Measurements from ENCODE around the gene CIPC.

Gene CIPC

GRCh38 chr14:77055981-77056380 is 42.1 kb upstream of the CIPC start:
- Histone ChIP-seq H3K4me1 (ENCODE audit: control insufficient read depth in 1 of 2, insufficient read depth in 1 of 2, low read depth in 1 of 2, low read length in 1 of 2) (peaks cover 13 to 19% of the 10 kb centered on the region in 2 experiments), H3K36me3 (no peaks in the 10 kb centered on the region), H3K27me3 (no peaks in the 10 kb centered on the region), H3K9me3 (no peaks in the 10 kb centered on the region), H3K4me3 (ENCODE audit: low read depth in 1 of 2, low read length in 1 of 2) (no peak overlapping the region), H3K27ac (no peak overlapping the region)
- no peak for TF ChIP-seq CTCF (IDR thresholded peaks at IDR 0.05)

- H3K27ac ChIP-seq = no peak overlapping the region
- no peak for TF ChIP-seq CTCF (IDR thresholded peaks at IDR 0.05)
- H3K36me3 ChIP-seq = no peaks in the 10 kb centered on the region
Observed at GRCh38 chr14:77058117-77058516, 39.9 kb upstream of the CIPC start.

GRCh38 chr14:77058785-77059184 is 39.3 kb upstream of the CIPC start:
- H3K4me1 ChIP-seq (ENCODE audit: control insufficient read depth in 1 of 2, insufficient read depth in 1 of 2, low read depth in 1 of 2, low read length in 1 of 2) = peaks cover 13 to 14% of the 10 kb centered on the region in 2 experiments
- H3K27ac ChIP-seq = no peak overlapping the region
- no peak overlapping the region for H3K4me3 ChIP-seq (ENCODE audit: low read depth in 1 of 2, low read length in 1 of 2)

More at GRCh38 chr14:77058117-77058516, 39.9 kb upstream of the CIPC start:
- H3K4me3 ChIP-seq (ENCODE audit: low read depth in 1 of 2, low read length in 1 of 2) = no peak overlapping the region
- H3K4me1 ChIP-seq (ENCODE audit: control insufficient read depth in 1 of 2, insufficient read depth in 1 of 2, low read depth in 1 of 2, low read length in 1 of 2) = peaks cover 13 to 18% of the 10 kb centered on the region in 2 experiments
- H3K9me3 ChIP-seq = no peaks in the 10 kb centered on the region
- no peaks in the 10 kb centered on the region for H3K27me3 ChIP-seq

GRCh38 chr14:77059276-77059915 is 38.7 kb upstream of the CIPC start:
- Histone ChIP-seq H3K27ac (no peak overlapping the region), H3K27me3 (no peaks in the 10 kb centered on the region), H3K4me3 (ENCODE audit: low read depth in 1 of 2, low read length in 1 of 2) (no peak overlapping the region), H3K36me3 (no peaks in the 10 kb centered on the region), H3K4me1 (ENCODE audit: control insufficient read depth in 1 of 2, insufficient read depth in 1 of 2, low read depth in 1 of 2, low read length in 1 of 2) (peaks cover 13 to 14% of the 10 kb centered on the region in 2 experiments), H3K9me3 (no peaks in the 10 kb centered on the region)
- TF ChIP-seq CTCF (IDR thresholded peaks at IDR 0.05) = no peak

More at GRCh38 chr14:77058785-77059184, 39.3 kb upstream of the CIPC start:
- Histone ChIP-seq H3K9me3 (no peaks in the 10 kb centered on the region), H3K36me3 (no peaks in the 10 kb centered on the region), H3K27me3 (no peaks in the 10 kb centered on the region)
- no peak for TF ChIP-seq CTCF (IDR thresholded peaks at IDR 0.05)

- Histone ChIP-seq H3K27me3 (no peaks in the 10 kb centered on the region), H3K4me1 (ENCODE audit: control insufficient read depth in 1 of 2, insufficient read depth in 1 of 2, low read depth in 1 of 2, low read length in 1 of 2) (peaks cover 14 to 18% of the 10 kb centered on the region in 2 experiments), H3K9me3 (no peaks in the 10 kb centered on the region), H3K36me3 (no peaks in the 10 kb centered on the region), H3K4me3 (ENCODE audit: low read depth in 1 of 2, low read length in 1 of 2) (no peak overlapping the region), H3K27ac (no peak overlapping the region)
- TF ChIP-seq CTCF (IDR thresholded peaks at IDR 0.05) = no peak
Observed at GRCh38 chr14:77061630-77062257, 36.3 kb upstream of the CIPC start.
